Loucy (cell line): ENCODE results near the gene RPL11.
"Not testable (repeated sequence)": the region's sequence is repeated elsewhere in the genome, so short reads cannot be mapped to it uniquely, and the experiment has no call there.

Experiments
- EZH2phosphoT487 ChIP-seq: fragments of 200-600 bp; IDR thresholded peaks from 2 replicates; pipeline ENCODE4 v1.6.1; 2018; ENCODE audit warnings: antibody characterized with exemption, mild to moderate bottlenecking, moderate library complexity, borderline replicate concordance
- TF ChIP-seq, protein P1 (sequence below): fragments of 200-600 bp; sonication (generic); conservative IDR thresholded peaks from 2 replicates; pipeline ENCODE4 v1.5.1; 2014; ENCODE audit warnings: mild to moderate bottlenecking, antibody characterized with exemption, low read length

DNA sequence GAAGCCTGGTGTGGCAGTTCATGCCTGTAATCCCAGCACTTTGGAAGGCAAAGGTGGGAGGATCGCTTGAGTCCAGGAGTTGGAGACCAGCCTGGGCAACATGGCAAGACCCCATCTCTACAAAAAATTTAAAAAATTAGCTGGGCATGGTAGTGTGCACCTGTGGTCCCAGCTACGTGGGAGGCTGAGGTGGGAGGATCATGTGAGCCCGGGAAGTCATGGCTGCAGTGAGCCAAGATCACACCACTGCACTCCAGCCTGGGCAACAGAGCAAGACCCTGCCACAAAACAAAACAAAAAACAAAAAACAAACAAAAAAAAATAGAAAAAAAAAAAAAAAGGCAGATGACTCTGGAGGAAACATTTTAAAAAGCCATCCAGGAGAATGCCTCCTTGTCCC is 3.9 kb upstream of the RPL11 start:
- TF ChIP-seq, protein P1, sequence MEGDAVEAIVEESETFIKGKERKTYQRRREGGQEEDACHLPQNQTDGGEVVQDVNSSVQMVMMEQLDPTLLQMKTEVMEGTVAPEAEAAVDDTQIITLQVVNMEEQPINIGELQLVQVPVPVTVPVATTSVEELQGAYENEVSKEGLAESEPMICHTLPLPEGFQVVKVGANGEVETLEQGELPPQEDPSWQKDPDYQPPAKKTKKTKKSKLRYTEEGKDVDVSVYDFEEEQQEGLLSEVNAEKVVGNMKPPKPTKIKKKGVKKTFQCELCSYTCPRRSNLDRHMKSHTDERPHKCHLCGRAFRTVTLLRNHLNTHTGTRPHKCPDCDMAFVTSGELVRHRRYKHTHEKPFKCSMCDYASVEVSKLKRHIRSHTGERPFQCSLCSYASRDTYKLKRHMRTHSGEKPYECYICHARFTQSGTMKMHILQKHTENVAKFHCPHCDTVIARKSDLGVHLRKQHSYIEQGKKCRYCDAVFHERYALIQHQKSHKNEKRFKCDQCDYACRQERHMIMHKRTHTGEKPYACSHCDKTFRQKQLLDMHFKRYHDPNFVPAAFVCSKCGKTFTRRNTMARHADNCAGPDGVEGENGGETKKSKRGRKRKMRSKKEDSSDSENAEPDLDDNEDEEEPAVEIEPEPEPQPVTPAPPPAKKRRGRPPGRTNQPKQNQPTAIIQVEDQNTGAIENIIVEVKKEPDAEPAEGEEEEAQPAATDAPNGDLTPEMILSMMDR: not testable (repeated sequence)
- not testable (repeated sequence) for TF ChIP-seq EZH2phosphoT487
